CD14-positive monocyte (primary cell): ENCODE results near the gene EIF3CL. TPM values are rescaled to one million over a fixed set of nuclear protein-coding genes. Genes with fewer than 3 reads are reported as not detected.
"Not testable (repeated sequence)": the region's sequence is repeated elsewhere in the genome, so short reads cannot be mapped to it uniquely, and the experiment has no call there.

Experiments used
- DNase-seq, 3 donors: peaks; one replicate each; pipeline ENCODE4 v3.0.0-alpha.2; 2011 to 2022
- H2AFZ ChIP-seq: 2 replicates; pipeline ENCODE4 v1.6.0; 2012; ENCODE audit warnings: mild to moderate bottlenecking, low read depth, low read length, inconsistent platforms; ENCODE audit not compliant: insufficient read depth, poor library complexity, severe bottlenecking
- H3K27ac ChIP-seq, 2 donors: 1 replicate in 1 of 2; 2 replicates in 1 of 2; pipeline ENCODE4 v1.5.1; 2012 to 2013; ENCODE audit warnings: low read length in 2 of 2, control low read depth in 1 of 2, inconsistent platforms in 1 of 2, low read depth in 1 of 2, mild to moderate bottlenecking in 1 of 2
- H3K27me3 ChIP-seq, 2 donors: one replicate each; pipeline versions ENCODE4 v1.6.0 to v1.6.1; 2011 to 2013; ENCODE audit warnings: low read length in 2 of 2; ENCODE audit not compliant: control insufficient read depth in 2 of 2, insufficient read depth in 2 of 2
- H3K36me3 ChIP-seq, 2 donors: replicated peaks in 1 of 2; 1 replicate in 1 of 2; 2 replicates in 1 of 2; pipeline versions ENCODE4 v1.5.1 to v1.6.1; 2012 to 2013; ENCODE audit warnings: low read length in 2 of 2, control low read depth in 1 of 2, inconsistent platforms in 1 of 2, mild to moderate bottlenecking in 1 of 2; ENCODE audit not compliant: insufficient read depth in 2 of 2, control insufficient read depth in 1 of 2
- H3K4me1 ChIP-seq, 2 donors: 1 replicate in 1 of 2; 2 replicates in 1 of 2; pipeline versions ENCODE4 v1.5.1 to v1.6.1; 2012 to 2013; ENCODE audit warnings: low read length in 2 of 2, control low read depth in 1 of 2, inconsistent platforms in 1 of 2, mild to moderate bottlenecking in 1 of 2, moderate library complexity in 1 of 2; ENCODE audit not compliant: insufficient read depth in 2 of 2, control insufficient read depth in 1 of 2
- H3K4me2 ChIP-seq: replicated peaks from 2 replicates; pipeline ENCODE3; 2012; ENCODE audit warnings: low read length, moderate library complexity, mild to moderate bottlenecking; ENCODE audit not compliant: poor library complexity, severe bottlenecking; ENCODE audit errors: extremely low read depth
- H3K4me3 ChIP-seq, 3 experiments: fragments of 200-600 bp in 1 of 3; sonication (generic) in 1 of 3; replicated peaks in 1 of 3; 1 replicate in 2 of 3; 2 replicates in 1 of 3; pipeline ENCODE4 v1.5.1; 2011 to 2013; ENCODE audit warnings: low read length in 3 of 3, mild to moderate bottlenecking in 3 of 3, control low read depth in 2 of 3, low read depth in 2 of 3, inconsistent platforms in 1 of 3, moderate library complexity in 1 of 3
- H3K79me2 ChIP-seq: 2 replicates; pipeline ENCODE4 v1.6.0; 2012; ENCODE audit warnings: mild to moderate bottlenecking, control low read depth, inconsistent platforms, low read length, moderate library complexity; ENCODE audit not compliant: insufficient read depth
- H3K9ac ChIP-seq: 2 replicates; pipeline ENCODE4 v1.6.0; 2017; ENCODE audit warnings: low read length, mild to moderate bottlenecking; ENCODE audit not compliant: insufficient read depth, poor library complexity, severe bottlenecking
- H3K9me3 ChIP-seq, 2 donors: replicated peaks in 1 of 2; 1 replicate in 1 of 2; 2 replicates in 1 of 2; pipeline versions ENCODE4 v1.5.1 to v1.6.1; 2012 to 2013; ENCODE audit warnings: low read length in 2 of 2, control low read depth in 1 of 2; ENCODE audit not compliant: control insufficient read depth in 1 of 2, insufficient read depth in 1 of 2
- H4K20me1 ChIP-seq: 2 replicates; pipeline ENCODE4 v1.6.0; 2012; ENCODE audit warnings: mild to moderate bottlenecking, low read length, control low read depth, moderate library complexity; ENCODE audit not compliant: insufficient read depth
- H3K27ac Mint-ChIP-seq, 7 donors: one replicate each; pipeline ENCODE4 v1.8.0; 2020; ENCODE audit warnings: mild to moderate bottlenecking in 7 of 7, mixed read lengths in 7 of 7, moderate library complexity in 6 of 7, inconsistent platforms in 2 of 7
- H3K27me3 Mint-ChIP-seq, 3 donors: one replicate each; pipeline ENCODE4 v1.8.0; 2021 to 2022; ENCODE audit warnings: low read depth in 3 of 3, mild to moderate bottlenecking in 3 of 3, mixed read lengths in 3 of 3, moderate library complexity in 3 of 3, inconsistent platforms in 1 of 3
- H3K36me3 Mint-ChIP-seq, 2 donors: one replicate each; pipeline ENCODE4 v1.8.0; 2020; ENCODE audit warnings: mixed read lengths in 2 of 2, inconsistent platforms in 1 of 2, mild to moderate bottlenecking in 1 of 2
- H3K4me1 Mint-ChIP-seq: one replicate; pipeline ENCODE4 v1.8.0; 2020; ENCODE audit warnings: mild to moderate bottlenecking, mixed read lengths
- H3K4me3 Mint-ChIP-seq, 2 donors: one replicate each; pipeline ENCODE4 v1.8.0; 2020; ENCODE audit warnings: mild to moderate bottlenecking in 2 of 2, mixed read lengths in 2 of 2, moderate library complexity in 1 of 2
- H3K9me3 Mint-ChIP-seq, 7 donors: one replicate each; pipeline ENCODE4 v1.8.0; 2020 to 2022; ENCODE audit warnings: mixed read lengths in 7 of 7, mild to moderate bottlenecking in 6 of 7, moderate library complexity in 6 of 7, inconsistent platforms in 2 of 7
- WGBS: methylation state at CpG from one replicate; pipeline ENCODE4 v1.1.5; 2013; ENCODE audit warnings: missing lambda C conversion rate; ENCODE audit not compliant: insufficient coverage; 5-methylcytosine and 5-hydroxymethylcytosine counted together
- intact Hi-C, 2 donors: fragments of 100-400 bp; cut with micrococcal nuclease; formaldehyde crosslinking; loops; one replicate each; pipeline versions ENCODE4 v1.15.0 to v1.15.1; 2023
- polyA plus RNA-seq, 3 donors: library from polyadenylated mRNA; depleted of rRNA in 1 of 3; unstranded in 2 of 3; stranded (reverse) in 1 of 3; fragments of 300-500 nt in 2 of 3; fragments of >200 nt in 1 of 3; fragmentation: Illumina TruSeq in 2 of 3; gene quantifications; 1 replicate in 2 of 3; 2 replicates in 1 of 3; pipeline ENCODE4 v1.2.3, GENCODE V29; 2012 to 2021

Gene EIF3CL
- polyA plus RNA-seq, 3 donors: 15.2 to 48.8 (median 33.9) TPM

- H4K20me1 ChIP-seq, H3K4me3 ChIP-seq, H3K27me3 Mint-ChIP-seq, intact Hi-C loops, DNase-seq, H3K4me2 ChIP-seq, H2AFZ ChIP-seq, H3K4me3 Mint-ChIP-seq, H3K4me1 Mint-ChIP-seq, H3K36me3 ChIP-seq, H3K9me3 ChIP-seq, H3K4me1 ChIP-seq, H3K9me3 Mint-ChIP-seq, H3K9ac ChIP-seq, H3K27ac ChIP-seq, H3K27ac Mint-ChIP-seq, H3K79me2 ChIP-seq, H3K36me3 Mint-ChIP-seq, H3K27me3 ChIP-seq: not testable (repeated sequence)
- WGBS: no CpG with 5 or more reads among the region's 10 CpGs
These were observed 21.3 kb downstream of the EIF3CL start for GRCh38 chr16:28382177-28382867.

GRCh38 chr16:28377822-28378221, 25.8 kb downstream of the EIF3CL start:
- DNase-seq, H2AFZ ChIP-seq, H3K79me2 ChIP-seq, H3K36me3 ChIP-seq, H3K4me3 ChIP-seq, H3K9ac ChIP-seq, H3K27me3 ChIP-seq, H3K27me3 Mint-ChIP-seq, intact Hi-C loops, H3K4me3 Mint-ChIP-seq, H4K20me1 ChIP-seq, H3K27ac ChIP-seq, H3K4me1 ChIP-seq, H3K9me3 ChIP-seq, H3K27ac Mint-ChIP-seq, H3K9me3 Mint-ChIP-seq, H3K4me2 ChIP-seq, H3K4me1 Mint-ChIP-seq: not testable (repeated sequence)
- WGBS: no CpG with 5 or more reads among the region's 10 CpGs
- H3K36me3 Mint-ChIP-seq: peaks cover 4 to 10% of the 10 kb centered on the region in 2 donors

- H3K4me3 ChIP-seq, H3K4me1 ChIP-seq, H3K79me2 ChIP-seq, H4K20me1 ChIP-seq, H3K27ac ChIP-seq, H3K4me2 ChIP-seq, H3K4me3 Mint-ChIP-seq, H3K4me1 Mint-ChIP-seq, intact Hi-C loops, DNase-seq, H2AFZ ChIP-seq, H3K27me3 ChIP-seq, H3K9me3 Mint-ChIP-seq, H3K9me3 ChIP-seq, H3K9ac ChIP-seq, H3K27ac Mint-ChIP-seq, H3K27me3 Mint-ChIP-seq, H3K36me3 ChIP-seq: not testable (repeated sequence)
- peaks cover 4 to 10% of the 10 kb centered on the region in 2 donors for H3K36me3 Mint-ChIP-seq
- 93% methylated on average over 3 of the region's 38 CpGs for WGBS
These were observed 26.5 kb downstream of the EIF3CL start for GRCh38 chr16:28377108-28377625.

GRCh38 chr16:28375115-28375514, 28.5 kb downstream of the EIF3CL start:
- H3K4me3 ChIP-seq, H3K4me3 Mint-ChIP-seq, intact Hi-C loops, H4K20me1 ChIP-seq, H3K4me1 ChIP-seq, H2AFZ ChIP-seq, H3K27me3 Mint-ChIP-seq, H3K27me3 ChIP-seq, H3K4me2 ChIP-seq, H3K9ac ChIP-seq, H3K79me2 ChIP-seq, H3K9me3 ChIP-seq, H3K36me3 ChIP-seq, H3K4me1 Mint-ChIP-seq, DNase-seq, H3K9me3 Mint-ChIP-seq, H3K36me3 Mint-ChIP-seq, H3K27ac ChIP-seq, H3K27ac Mint-ChIP-seq: not testable (repeated sequence)
- WGBS: no CpG with 5 or more reads among the region's 8 CpGs
